ENCODE measurements around the gene MSI2.

MSI2 gene

DNA sequence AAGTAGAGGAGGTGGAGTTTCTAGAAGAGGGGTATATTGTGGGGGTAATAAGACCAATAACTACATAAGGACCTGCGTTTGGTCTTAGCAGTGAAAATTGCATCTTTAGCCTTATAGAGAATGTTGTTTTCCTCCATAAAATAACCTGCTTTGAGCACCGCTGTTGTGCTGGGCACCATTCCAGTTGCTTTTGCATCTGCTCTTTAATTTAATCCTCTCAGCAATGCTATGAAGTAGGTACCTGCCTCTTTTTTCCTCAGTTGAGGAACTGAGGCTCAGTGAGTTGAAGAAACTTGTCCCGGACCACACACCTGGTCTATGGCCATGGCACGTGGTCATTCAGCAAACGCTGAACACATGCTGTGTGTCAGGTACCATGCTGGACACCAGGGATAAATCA, 238.1 kb downstream of the MSI2 start:
- Histone ChIP-seq H4K12ac (ENCODE audit: low read depth, low read length) (no peak overlapping the region), H3K23ac (ENCODE audit: low read length) (no peak overlapping the region), H2AK5ac (ENCODE audit: low read length) (no peak overlapping the region), H3K4me3 (ENCODE audit: low read depth, low read length) (no peak overlapping the region), H3K9ac (ENCODE audit: low read length) (no peak overlapping the region), H3K4me1 (ENCODE audit: control insufficient read depth in 1 of 2, insufficient read depth in 2 of 2, low read length in 2 of 2) (no peaks in the 10 kb centered on the region), H2BK5ac (ENCODE audit: low read depth, low read length, poor library complexity) (no peak overlapping the region), H2BK12ac (ENCODE audit: low read length) (no peak overlapping the region), H2AFZ (ENCODE audit: insufficient read depth, low read length, poor library complexity) (no peak overlapping the region), H3K79me2 (ENCODE audit: control insufficient read depth, insufficient read depth, low read length, poor library complexity) (no peaks in the 10 kb centered on the region), H4K8ac (ENCODE audit: low read depth, low read length) (no peak overlapping the region), H3K27me3 (ENCODE audit: insufficient read depth, low read length) (no peaks in the 10 kb centered on the region), H2BK120ac (ENCODE audit: insufficient read depth, low read length, poor library complexity) (no peak overlapping the region), H3K9me3 (ENCODE audit: insufficient read depth, low read depth, low read length) (no peaks in the 10 kb centered on the region), H3K14ac (ENCODE audit: low read length) (no peak overlapping the region), H3K27ac (ENCODE audit: low read depth, low read length) (no peak overlapping the region), H3K79me1 (ENCODE audit: low read length) (no peaks in the 10 kb centered on the region), H3K36me3 (ENCODE audit: control insufficient read depth in 1 of 2, insufficient read depth in 2 of 2, low read length in 2 of 2) (peaks cover 0 to 4% of the 10 kb centered on the region in 2 experiments), H3K4me2 (ENCODE audit: low read length) (no peak overlapping the region), H3K18ac (ENCODE audit: low read length) (no peak overlapping the region), H4K91ac (ENCODE audit: low read depth, low read length) (no peak overlapping the region), H3K4ac (ENCODE audit: low read depth, low read length) (no peak overlapping the region)
- DNase-seq, result no peak
- WGBS (ENCODE audit: extremely low coverage, insufficient coverage, insufficient read length), result no CpG with 5 or more reads among the region's 5 CpGs

DNA sequence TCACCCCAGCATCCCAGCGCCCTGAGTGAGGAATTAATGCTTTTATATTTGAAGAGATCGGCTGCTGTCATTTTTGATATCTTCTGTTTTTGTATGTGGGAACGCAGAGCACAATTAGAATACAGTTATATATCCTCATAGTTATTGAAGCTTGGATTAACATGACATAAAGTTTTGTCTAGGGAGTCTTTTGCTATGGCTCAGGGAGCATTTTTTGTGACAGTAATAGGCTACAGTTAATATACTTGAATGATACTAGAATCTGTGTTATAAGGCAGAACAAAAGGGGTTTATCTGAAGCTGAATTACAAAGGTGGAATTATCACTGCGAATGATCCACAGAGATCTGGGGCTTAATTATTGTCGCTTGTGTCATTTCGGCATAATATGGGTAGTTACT, 239.4 kb downstream of the MSI2 start:
- Histone ChIP-seq H2BK120ac (ENCODE audit: insufficient read depth, low read length, poor library complexity) (no peak overlapping the region), H3K4me2 (ENCODE audit: low read length) (no peak overlapping the region), H4K91ac (ENCODE audit: low read depth, low read length) (no peak overlapping the region), H3K14ac (ENCODE audit: low read length) (no peak overlapping the region), H3K4me1 (ENCODE audit: control insufficient read depth in 1 of 2, insufficient read depth in 2 of 2, low read length in 2 of 2) (no peaks in the 10 kb centered on the region), H3K27me3 (ENCODE audit: insufficient read depth, low read length) (no peaks in the 10 kb centered on the region), H2AFZ (ENCODE audit: insufficient read depth, low read length, poor library complexity) (no peak overlapping the region), H3K4me3 (ENCODE audit: low read depth, low read length) (no peak overlapping the region), H3K79me2 (ENCODE audit: control insufficient read depth, insufficient read depth, low read length, poor library complexity) (no peaks in the 10 kb centered on the region), H3K23ac (ENCODE audit: low read length) (no peak overlapping the region), H4K8ac (ENCODE audit: low read depth, low read length) (no peak overlapping the region), H3K4ac (ENCODE audit: low read depth, low read length) (no peak overlapping the region), H3K9me3 (ENCODE audit: insufficient read depth, low read depth, low read length) (no peaks in the 10 kb centered on the region), H3K79me1 (ENCODE audit: low read length) (no peaks in the 10 kb centered on the region), H2BK5ac (ENCODE audit: low read depth, low read length, poor library complexity) (no peak overlapping the region), H3K27ac (ENCODE audit: low read depth, low read length) (no peak overlapping the region), H4K12ac (ENCODE audit: low read depth, low read length) (no peak overlapping the region), H3K9ac (ENCODE audit: low read length) (no peak overlapping the region), H3K18ac (ENCODE audit: low read length) (no peak overlapping the region), H2BK12ac (ENCODE audit: low read length) (no peak overlapping the region), H2AK5ac (ENCODE audit: low read length) (no peak overlapping the region), H3K36me3 (ENCODE audit: control insufficient read depth in 1 of 2, insufficient read depth in 2 of 2, low read length in 2 of 2) (peaks cover 0 to 4% of the 10 kb centered on the region in 2 experiments)
- WGBS (ENCODE audit: extremely low coverage, insufficient coverage, insufficient read length), result no CpG with 5 or more reads among the region's 6 CpGs
- no peak for DNase-seq

- no peak overlapping the region for H3K27ac ChIP-seq (ENCODE audit: low read depth, low read length)
- no peaks in the 10 kb centered on the region for H3K79me1 ChIP-seq (ENCODE audit: low read length)
- H4K91ac ChIP-seq (ENCODE audit: low read depth, low read length), result no peak overlapping the region
- no peak overlapping the region for H2AFZ ChIP-seq (ENCODE audit: insufficient read depth, low read length, poor library complexity)
- H4K12ac ChIP-seq (ENCODE audit: low read depth, low read length), result no peak overlapping the region
- peaks cover 0 to 4% of the 10 kb centered on the region in 2 experiments for H3K36me3 ChIP-seq (ENCODE audit: control insufficient read depth in 1 of 2, insufficient read depth in 2 of 2, low read length in 2 of 2)
- H3K4me1 ChIP-seq (ENCODE audit: control insufficient read depth in 1 of 2, insufficient read depth in 2 of 2, low read length in 2 of 2), result no peaks in the 10 kb centered on the region
- no peaks in the 10 kb centered on the region for H3K79me2 ChIP-seq (ENCODE audit: control insufficient read depth, insufficient read depth, low read length, poor library complexity)
- H3K23ac ChIP-seq (ENCODE audit: low read length), result no peak overlapping the region
- no peak for DNase-seq
- H2AK5ac ChIP-seq (ENCODE audit: low read length), result no peak overlapping the region
- WGBS (ENCODE audit: extremely low coverage, insufficient coverage, insufficient read length), result no CpG with 5 or more reads among the region's 11 CpGs
- no peak overlapping the region for H3K4me2 ChIP-seq (ENCODE audit: low read length)
- H3K4me3 ChIP-seq (ENCODE audit: low read depth, low read length), result no peak overlapping the region
- H3K27me3 ChIP-seq (ENCODE audit: insufficient read depth, low read length), result no peaks in the 10 kb centered on the region
- no peaks in the 10 kb centered on the region for H3K9me3 ChIP-seq (ENCODE audit: insufficient read depth, low read depth, low read length)
- H2BK5ac ChIP-seq (ENCODE audit: low read depth, low read length, poor library complexity), result no peak overlapping the region
- H2BK12ac ChIP-seq (ENCODE audit: low read length), result no peak overlapping the region
- H3K14ac ChIP-seq (ENCODE audit: low read length), result no peak overlapping the region
- H4K8ac ChIP-seq (ENCODE audit: low read depth, low read length), result no peak overlapping the region
- H3K18ac ChIP-seq (ENCODE audit: low read length), result peak overlapping the region; percentile 29
- no peak overlapping the region for H3K9ac ChIP-seq (ENCODE audit: low read length)
- no peak overlapping the region for H2BK120ac ChIP-seq (ENCODE audit: insufficient read depth, low read length, poor library complexity)
- no peak overlapping the region for H3K4ac ChIP-seq (ENCODE audit: low read depth, low read length)
Measured at GRCh38 chr17:57496382-57496781, 240.1 kb downstream of the MSI2 start.

GRCh38 chr17:57498443-57498842, 242.1 kb downstream of the MSI2 start:
- Histone ChIP-seq H2AK5ac (ENCODE audit: low read length) (no peak overlapping the region), H3K4me2 (ENCODE audit: low read length) (no peak overlapping the region), H3K79me2 (ENCODE audit: control insufficient read depth, insufficient read depth, low read length, poor library complexity) (no peaks in the 10 kb centered on the region), H2AFZ (ENCODE audit: insufficient read depth, low read length, poor library complexity) (no peak overlapping the region), H2BK12ac (ENCODE audit: low read length) (no peak overlapping the region), H3K4ac (ENCODE audit: low read depth, low read length) (no peak overlapping the region), H4K12ac (ENCODE audit: low read depth, low read length) (no peak overlapping the region), H3K9me3 (ENCODE audit: insufficient read depth, low read depth, low read length) (no peaks in the 10 kb centered on the region), H3K4me1 (ENCODE audit: control insufficient read depth in 1 of 2, insufficient read depth in 2 of 2, low read length in 2 of 2) (no peaks in the 10 kb centered on the region), H3K36me3 (ENCODE audit: control insufficient read depth in 1 of 2, insufficient read depth in 2 of 2, low read length in 2 of 2) (peaks cover 0 to 4% of the 10 kb centered on the region in 2 experiments), H2BK5ac (ENCODE audit: low read depth, low read length, poor library complexity) (no peak overlapping the region), H3K4me3 (ENCODE audit: low read depth, low read length) (no peak overlapping the region), H4K91ac (ENCODE audit: low read depth, low read length) (no peak overlapping the region), H3K27me3 (ENCODE audit: insufficient read depth, low read length) (no peaks in the 10 kb centered on the region), H3K14ac (ENCODE audit: low read length) (no peak overlapping the region), H4K8ac (ENCODE audit: low read depth, low read length) (no peak overlapping the region), H3K23ac (ENCODE audit: low read length) (no peak overlapping the region), H3K9ac (ENCODE audit: low read length) (no peak overlapping the region), H3K18ac (ENCODE audit: low read length) (peak overlapping the region; percentile 74), H2BK120ac (ENCODE audit: insufficient read depth, low read length, poor library complexity) (no peak overlapping the region), H3K27ac (ENCODE audit: low read depth, low read length) (no peak overlapping the region), H3K79me1 (ENCODE audit: low read length) (no peaks in the 10 kb centered on the region)
- DNase-seq, result no peak
- no CpG with 5 or more reads among the region's 7 CpGs for WGBS (ENCODE audit: extremely low coverage, insufficient coverage, insufficient read length)
